ENCODE measurements around the gene MED27. TPM values are rescaled to one million over a fixed set of nuclear protein-coding genes. Genes with fewer than 3 reads are reported as not detected.

Gene MED27
- total and polyA plus RNA-seq, 10 of the 15 experiments (the other 5 are each of a cell fraction or from before 2014, with no cell fraction given): 20.3 to 50.3 (median 35.5) TPM

GRCh38 chr9:131889437-131890251 is 190.0 kb downstream of the MED27 start:
- FAIRE-seq (no peak), ATAC-seq (no peak)
- CTCF ChIA-PET: no interaction called here

GRCh38 chr9:131888923-131889322 is 190.7 kb downstream of the MED27 start:
- Histone ChIP-seq H3K4me2 (ENCODE audit: control insufficient read depth, insufficient read depth) (no peak overlapping the region), H3K4me3 (no peak overlapping the region), H3K9me3 (replicated peaks; ENCODE audit: control insufficient read depth, insufficient read depth, low read length) (no peaks in the 10 kb centered on the region), H3K4me1 (ENCODE audit: control insufficient read depth, insufficient read depth, low read length) (no peaks in the 10 kb centered on the region), H3K27me3 (replicated peaks in 1 of 2; ENCODE audit: control insufficient read depth in 2 of 2, insufficient read depth in 2 of 2, low read length in 1 of 2) (no peaks in the 10 kb centered on the region), H3K27ac (ENCODE audit: control insufficient read depth, insufficient read depth) (no peak overlapping the region), H4K20me1 (ENCODE audit: control insufficient read depth, insufficient read depth) (no peaks in the 10 kb centered on the region), H3K9ac (ENCODE audit: control insufficient read depth, insufficient read depth, low read length) (no peak overlapping the region), H2AFZ (ENCODE audit: control insufficient read depth, low read depth, low read length) (no peak overlapping the region), H3K79me2 (ENCODE audit: control insufficient read depth, insufficient read depth, low read length) (no peaks in the 10 kb centered on the region), H3K36me3 (ENCODE audit: control insufficient read depth in 2 of 2, insufficient read depth in 2 of 2, low read length in 1 of 2) (peaks cover 0 to 4% of the 10 kb centered on the region in 2 experiments; a peak in 2 of 4 replicates)
- WGBS (ENCODE audit: insufficient coverage, insufficient replicate concordance, low lambda C conversion rate, missing lambda C conversion rate): 64% methylated on average over 2 of the region's 2 CpGs
- ChIA-PET CTCF (no interaction called here), SMC1A (ENCODE audit: uncharacterized antibody, unreplicated experiment) (no interaction called here), POLR2A (no interaction called here), RAD21 (ENCODE audit: unreplicated experiment) (no interaction called here)
- BruUV-seq (replicated peaks): no TSS peak
- intact Hi-C loops (cut with micrococcal nuclease; ENCODE audit: unreplicated experiment): no loop called here
- DNase-seq (ENCODE audit: low read depth, low spot score) (no peak), ATAC-seq (no peak), FAIRE-seq (no peak)
- in situ Hi-C loops (cut with MboI): no loop called here
- TF ChIP-seq REST (IDR thresholded peaks at IDR 0.05; ENCODE audit: low read depth, low read length) (no peak), SMAD1 (IDR thresholded peaks at IDR 0.05; ENCODE audit: low read depth, partially characterized antibody) (no peak), TARDBP (IDR thresholded peaks at IDR 0.05; ENCODE audit: borderline replicate concordance) (no peak), POU2F2 (IDR thresholded peaks at IDR 0.05; ENCODE audit: borderline replicate concordance, low read depth, low read length) (no peak), TCF12 (IDR thresholded peaks at IDR 0.05; ENCODE audit: low read depth, low read length) (no peak)
- TF ChIP-seq, protein P1, sequence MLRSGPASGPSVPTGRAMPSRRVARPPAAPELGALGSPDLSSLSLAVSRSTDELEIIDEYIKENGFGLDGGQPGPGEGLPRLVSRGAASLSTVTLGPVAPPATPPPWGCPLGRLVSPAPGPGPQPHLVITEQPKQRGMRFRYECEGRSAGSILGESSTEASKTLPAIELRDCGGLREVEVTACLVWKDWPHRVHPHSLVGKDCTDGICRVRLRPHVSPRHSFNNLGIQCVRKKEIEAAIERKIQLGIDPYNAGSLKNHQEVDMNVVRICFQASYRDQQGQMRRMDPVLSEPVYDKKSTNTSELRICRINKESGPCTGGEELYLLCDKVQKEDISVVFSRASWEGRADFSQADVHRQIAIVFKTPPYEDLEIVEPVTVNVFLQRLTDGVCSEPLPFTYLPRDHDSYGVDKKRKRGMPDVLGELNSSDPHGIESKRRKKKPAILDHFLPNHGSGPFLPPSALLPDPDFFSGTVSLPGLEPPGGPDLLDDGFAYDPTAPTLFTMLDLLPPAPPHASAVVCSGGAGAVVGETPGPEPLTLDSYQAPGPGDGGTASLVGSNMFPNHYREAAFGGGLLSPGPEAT (IDR thresholded peaks at IDR 0.05; ENCODE audit: low read depth): no peak

More at GRCh38 chr9:131889437-131890251, 190.0 kb downstream of the MED27 start:
- Histone ChIP-seq H3K27me3 (replicated peaks in 1 of 2; ENCODE audit: control insufficient read depth in 2 of 2, insufficient read depth in 2 of 2, low read length in 1 of 2) (no peaks in the 10 kb centered on the region), H3K79me2 (ENCODE audit: control insufficient read depth, insufficient read depth, low read length) (no peaks in the 10 kb centered on the region), H2AFZ (ENCODE audit: control insufficient read depth, low read depth, low read length) (no peak overlapping the region), H3K9ac (ENCODE audit: control insufficient read depth, insufficient read depth, low read length) (no peak overlapping the region), H3K9me3 (replicated peaks; ENCODE audit: control insufficient read depth, insufficient read depth, low read length) (no peaks in the 10 kb centered on the region), H3K36me3 (ENCODE audit: control insufficient read depth in 2 of 2, insufficient read depth in 2 of 2, low read length in 1 of 2) (peaks cover 0 to 4% of the 10 kb centered on the region in 2 experiments; a peak in 2 of 4 replicates), H4K20me1 (ENCODE audit: control insufficient read depth, insufficient read depth) (no peaks in the 10 kb centered on the region), H3K4me2 (ENCODE audit: control insufficient read depth, insufficient read depth) (no peak overlapping the region), H3K4me3 (no peak overlapping the region), H3K4me1 (ENCODE audit: control insufficient read depth, insufficient read depth, low read length) (no peaks in the 10 kb centered on the region), H3K27ac (ENCODE audit: control insufficient read depth, insufficient read depth) (no peak overlapping the region)
- POLR2A ChIA-PET: no interaction called here
- in situ Hi-C loops (cut with MboI): no loop called here
- WGBS (ENCODE audit: insufficient coverage, insufficient replicate concordance, low lambda C conversion rate, missing lambda C conversion rate): 97% methylated on average over 11 of the region's 11 CpGs
- no TSS peak for BruUV-seq (replicated peaks)
- RAD21 ChIA-PET (ENCODE audit: unreplicated experiment): no interaction called here
- SMC1A ChIA-PET (ENCODE audit: uncharacterized antibody, unreplicated experiment): no interaction called here
- TF ChIP-seq EED (IDR thresholded peaks at IDR 0.05; ENCODE audit: low read depth) (no peak), USF2 (IDR thresholded peaks at IDR 0.05; ENCODE audit: borderline replicate concordance, low read depth, low read length) (no peak), ZNF384 (IDR thresholded peaks at IDR 0.05; ENCODE audit: borderline replicate concordance, low read depth, low read length) (no peak), TAF1 (IDR thresholded peaks at IDR 0.05; ENCODE audit: borderline replicate concordance, low read depth, low read length) (no peak), ESRRA (IDR thresholded peaks at IDR 0.05; ENCODE audit: low read length) (no peak), CEBPB (IDR thresholded peaks at IDR 0.05; ENCODE audit: borderline replicate concordance in 1 of 2, low read depth in 2 of 2, low read length in 2 of 2) (no peak), MXI1 (IDR thresholded peaks at IDR 0.05; ENCODE audit: low read depth, low read length) (no peak), IRF4 (IDR thresholded peaks at IDR 0.05; ENCODE audit: low read depth, low read length) (no peak)
- DNase-seq (ENCODE audit: low read depth, low spot score): no peak
- intact Hi-C loops (cut with micrococcal nuclease; ENCODE audit: unreplicated experiment): no loop called here
